GM18511 (cell line): ENCODE results near the gene PRPF38A.
"Not testable (repeated sequence)": the region's sequence is repeated elsewhere in the genome, so short reads cannot be mapped to it uniquely, and the experiment has no call there.

Experiments used
- ATAC-seq: cut with Tn5 transposase; IDR thresholded peaks from one replicate; pipeline ENCODE4 v1.9.1; 2021; ENCODE audit warnings: mild to moderate bottlenecking, moderate library complexity; ENCODE audit not compliant: unreplicated experiment

PRPF38A gene

DNA sequence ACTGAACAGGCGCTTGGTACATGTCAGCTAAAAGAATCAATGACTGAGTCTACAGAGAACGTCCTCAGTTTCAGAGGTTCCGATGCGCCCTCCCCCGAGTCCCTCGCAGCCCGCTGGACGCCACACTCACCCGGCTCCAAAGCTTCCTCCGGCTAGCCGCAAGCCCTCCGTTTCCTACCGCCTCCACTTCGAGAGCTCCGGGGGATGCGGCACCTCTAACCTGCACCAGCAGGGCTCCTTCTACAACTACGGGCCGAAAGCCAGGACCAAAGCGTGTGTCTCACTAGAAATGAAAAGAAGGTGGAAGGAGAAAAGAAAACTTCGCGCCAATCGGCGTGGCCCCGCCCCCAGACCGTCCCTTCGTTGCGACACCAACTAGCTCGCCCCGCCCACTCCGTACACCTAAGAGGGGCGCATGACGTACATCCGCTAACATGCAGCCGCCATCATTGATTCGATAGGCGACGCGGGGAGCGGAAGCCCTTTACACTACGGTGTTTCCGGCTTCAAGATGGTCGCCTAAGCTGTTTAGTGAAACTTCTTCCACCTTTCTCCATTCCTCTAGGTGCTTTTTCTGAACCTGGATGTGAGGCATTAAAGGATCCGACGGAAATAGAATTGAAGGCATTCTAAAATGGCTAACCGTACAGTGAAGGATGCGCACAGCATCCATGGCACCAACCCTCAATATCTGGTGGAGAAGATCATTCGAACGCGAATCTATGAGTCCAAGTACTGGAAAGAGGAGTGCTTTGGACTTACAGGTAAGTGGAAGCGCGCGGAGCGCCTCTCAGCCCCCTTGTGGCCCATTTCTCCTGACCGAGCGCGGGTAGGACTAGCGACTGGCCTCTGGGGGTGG, at the start of gene PRPF38A, which contains the start of gene ORC1:
Gene PRPF38A (plus strand): TSS at position 487 of the 859 bp plus-strand sequence. CDS start 148 bp downstream, at position 635.
Gene ORC1 (minus strand): TSS at position 308 of the 859 bp plus-strand sequence. CDS start 2,200 bp downstream, outside the sequence.
- peak; percentile 91 for ATAC-seq

- no peak for ATAC-seq
Observed at GRCh38 chr1:52355436-52355835, 49.0 kb upstream of the PRPF38A start.

DNA sequence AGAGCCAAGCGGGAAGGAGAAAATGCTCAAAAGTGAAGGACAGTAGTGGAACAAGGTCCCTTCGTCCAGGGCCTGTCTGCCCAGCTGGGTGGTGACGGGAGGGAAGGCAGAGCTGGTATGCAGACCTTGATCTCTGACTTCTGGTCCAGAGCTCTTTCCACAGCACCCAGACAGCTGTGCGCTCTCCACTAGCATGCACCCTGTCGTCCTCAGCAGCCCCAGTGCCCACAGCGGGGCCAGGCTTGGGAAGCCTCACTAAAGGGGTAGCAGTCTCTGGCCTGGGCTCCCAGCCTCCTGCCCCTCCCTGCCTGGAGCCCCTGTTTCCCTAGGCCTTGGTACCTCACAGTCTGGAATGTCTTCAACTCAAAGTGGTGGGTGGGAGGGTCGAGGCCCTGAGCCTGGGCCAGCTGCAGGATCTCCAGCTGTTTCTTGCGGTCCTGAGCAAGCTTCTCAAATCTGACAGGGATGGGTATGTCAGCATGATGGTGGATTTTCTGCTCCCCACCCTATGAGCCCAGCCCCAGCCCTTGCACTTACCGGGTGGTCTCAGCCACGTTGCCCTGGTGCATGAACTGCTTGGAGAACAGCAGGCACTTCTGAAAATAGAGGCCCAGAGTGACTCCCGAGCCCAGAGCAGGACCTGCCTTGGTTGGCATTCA, 48.4 kb upstream of the PRPF38A start:
- no peak for ATAC-seq

GRCh38 chr1:52356818-52357355, 47.5 kb upstream of the PRPF38A start:
- ATAC-seq, result no peak

DNA sequence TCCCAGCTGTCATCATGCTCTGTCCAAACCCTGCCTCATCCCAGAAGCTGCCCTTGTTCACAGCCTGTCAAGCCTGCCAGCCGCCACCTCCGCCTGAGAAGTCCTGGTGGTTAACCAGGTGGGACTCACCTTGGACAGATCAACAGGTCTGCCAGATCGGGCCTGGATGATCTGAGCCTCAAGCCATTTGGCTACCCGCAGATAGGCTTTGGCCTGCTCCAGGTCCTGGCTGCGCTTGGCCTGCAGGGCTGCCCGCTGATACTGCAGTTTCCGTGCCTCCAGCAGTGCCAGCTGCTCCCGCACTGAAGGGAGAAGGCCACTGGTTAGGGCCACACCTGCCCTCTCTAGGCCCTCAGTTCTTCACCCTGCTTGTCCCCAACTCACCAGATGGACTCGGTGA, 47.0 kb upstream of the PRPF38A start:
- ATAC-seq, result no peak

GRCh38 chr1:52358851-52359497, 45.4 kb upstream of the PRPF38A start:
- ATAC-seq, result no peak

DNA sequence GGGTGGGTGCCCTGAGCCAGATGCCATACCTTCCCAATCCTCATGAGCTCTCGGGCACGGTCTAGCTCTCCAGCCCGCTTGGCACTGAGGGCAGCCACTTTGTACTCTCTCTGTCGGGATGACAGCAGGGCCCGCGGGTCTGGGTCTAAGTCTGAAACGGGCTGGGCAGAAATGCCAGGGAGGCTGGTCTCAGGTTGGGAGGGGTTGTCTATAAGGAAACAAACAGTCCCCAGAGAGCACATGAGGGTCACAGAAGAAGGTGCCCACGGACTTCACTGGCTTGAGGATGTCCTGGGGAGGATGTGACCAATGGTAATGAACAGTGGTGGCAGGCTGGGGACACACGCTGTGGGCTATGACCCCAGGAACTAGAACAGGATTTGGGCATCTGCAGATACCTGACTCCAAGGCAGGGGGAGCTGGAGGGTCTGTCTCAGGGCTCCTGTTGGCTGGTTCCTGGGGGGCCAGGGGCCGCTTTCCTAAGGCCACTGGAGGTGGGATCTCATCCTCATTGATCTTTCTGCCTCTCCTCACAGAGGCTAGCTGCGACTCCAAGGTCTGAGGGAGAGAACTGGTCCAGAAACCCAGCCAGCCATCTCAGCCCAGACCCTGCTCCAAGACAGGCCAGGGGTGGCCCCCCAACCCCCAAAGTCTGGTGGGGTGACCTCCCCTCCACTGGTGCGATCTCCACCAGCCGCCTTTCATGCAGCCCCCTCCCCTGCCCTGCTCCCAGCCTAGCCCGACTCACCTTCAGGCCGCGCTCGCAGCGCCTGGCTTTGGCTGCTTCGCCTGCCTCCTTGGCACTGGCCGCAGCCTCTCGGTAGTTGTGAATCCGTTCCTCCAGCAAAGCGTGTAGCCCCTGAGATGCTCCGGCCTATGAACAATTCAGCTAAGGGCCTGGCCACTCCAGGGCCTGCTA, 44.5 kb upstream of the PRPF38A start:
- no peak for ATAC-seq

- ATAC-seq, result no peak
Observed at GRCh38 chr1:52360595-52360968, 43.8 kb upstream of the PRPF38A start.

- ATAC-seq, result no peak
Observed at GRCh38 chr1:52364235-52364839, 40.1 kb upstream of the PRPF38A start.

- no peak for ATAC-seq
Observed at GRCh38 chr1:52365071-52365745, 39.2 kb upstream of the PRPF38A start.

DNA sequence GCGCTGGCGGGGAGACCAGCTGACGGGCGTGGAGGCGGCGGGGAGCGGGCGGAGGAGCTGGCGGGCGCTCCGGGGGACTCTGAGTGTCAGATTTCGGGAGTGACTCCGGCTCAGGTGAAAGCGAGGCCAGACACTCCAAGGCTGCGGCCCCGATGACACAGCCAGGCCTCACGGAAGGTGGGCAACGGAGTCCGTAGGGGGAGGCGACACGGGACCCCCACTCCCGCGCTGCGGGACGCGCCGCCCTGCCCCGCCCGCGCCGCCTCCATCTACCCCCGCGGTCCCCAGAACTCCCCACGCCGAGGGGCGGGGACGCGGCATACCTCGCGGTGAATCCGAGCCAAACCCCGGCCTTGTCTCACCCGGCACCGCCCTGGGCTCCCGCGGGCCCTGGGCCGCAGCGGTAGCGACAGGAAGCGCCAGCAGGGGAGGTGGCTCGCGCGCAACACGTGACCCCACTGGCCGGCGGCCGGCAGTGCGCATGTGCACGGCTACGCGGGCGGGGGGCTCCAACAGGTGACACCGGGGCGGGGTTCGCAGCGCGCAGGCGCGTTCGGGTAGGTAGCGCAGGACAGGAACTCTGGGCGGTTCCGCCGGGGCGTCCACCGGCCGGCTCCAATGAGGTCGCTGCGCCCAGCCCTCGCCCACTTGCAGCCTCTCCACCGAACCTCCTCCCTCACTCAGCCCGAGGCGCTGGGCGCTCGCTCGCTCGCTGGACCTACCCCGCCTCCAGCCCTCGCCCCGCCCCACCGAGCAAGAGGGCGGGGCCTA, 38.5 kb upstream of the PRPF38A start, which contains the start of gene CC2D1B:
Gene CC2D1B (minus strand): TSS at position 460 of the 771 bp plus-strand sequence. CDS start 1,585 bp downstream, outside the sequence.
- peak; percentile 91 for ATAC-seq

DNA sequence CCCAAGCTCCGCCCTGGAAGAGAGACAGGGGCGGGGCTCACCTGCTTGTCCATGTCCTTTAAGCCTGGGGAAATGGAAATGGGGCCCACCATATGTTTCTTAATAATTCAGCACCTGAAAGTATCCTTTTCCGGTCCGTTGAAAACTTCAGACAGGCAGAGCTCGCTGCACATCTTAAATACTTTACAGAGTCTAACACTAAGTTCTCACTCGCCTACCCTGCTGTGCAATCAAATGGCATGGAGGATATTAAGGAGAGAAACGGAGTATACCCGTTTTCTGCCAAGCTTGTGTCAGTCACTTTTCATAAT, 37.9 kb upstream of the PRPF38A start:
- ATAC-seq, result no peak

DNA sequence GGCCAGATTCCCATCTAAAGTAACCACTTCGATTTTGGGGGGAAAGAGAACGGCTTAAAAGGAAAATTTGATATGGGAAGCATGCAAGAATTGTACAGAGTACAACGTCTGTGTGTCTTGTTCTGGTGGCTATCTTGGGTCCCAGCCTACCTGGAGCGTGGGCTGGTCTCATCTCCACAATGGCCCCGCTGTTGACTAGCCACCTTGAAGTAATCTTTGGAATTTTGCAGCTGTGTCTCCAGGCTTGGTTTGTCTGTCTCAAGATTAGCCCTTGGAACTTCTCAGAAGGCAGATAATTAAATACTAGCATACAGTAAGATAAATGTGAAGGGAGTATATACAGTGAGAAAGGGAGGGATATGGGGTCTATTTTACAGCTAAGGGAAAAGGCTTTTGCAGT, 37.1 kb upstream of the PRPF38A start:
- ATAC-seq, result no peak

DNA sequence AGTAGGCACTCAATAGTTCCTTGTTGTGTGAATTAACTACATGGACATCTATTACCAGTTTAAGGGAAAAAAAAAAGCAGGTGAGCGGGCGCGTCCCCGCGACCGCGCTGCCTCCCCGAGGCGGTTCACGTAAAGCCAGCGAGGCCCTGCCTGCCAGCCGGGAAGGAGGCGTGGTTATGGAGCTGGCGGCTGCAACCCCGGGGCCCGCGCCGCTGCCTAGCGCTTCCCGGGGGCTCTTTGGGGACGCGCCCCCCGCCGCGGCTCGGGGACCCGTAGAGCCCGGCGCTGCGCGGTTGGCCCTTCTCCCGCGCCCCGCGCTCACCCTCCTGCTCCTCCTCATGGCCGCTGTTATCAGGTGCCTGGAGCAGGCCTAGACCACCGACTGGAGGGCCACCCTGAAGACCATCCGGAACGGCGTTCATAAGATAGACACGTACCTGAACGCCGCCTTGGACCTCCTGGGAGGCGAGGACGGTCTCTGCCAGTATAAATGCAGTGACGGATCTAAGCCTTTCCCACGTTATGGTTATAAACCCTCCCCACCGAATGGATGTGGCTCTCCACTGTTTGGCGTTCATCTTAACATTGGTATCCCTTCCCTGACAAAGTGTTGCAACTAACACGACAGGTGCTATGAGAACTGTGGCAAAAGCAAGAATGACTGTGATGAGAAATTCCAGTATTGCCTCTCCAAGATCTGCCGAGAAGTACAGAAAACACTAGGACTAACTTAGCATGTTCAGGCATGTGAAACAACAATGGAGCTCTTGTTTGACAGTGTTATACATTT, 35.8 kb upstream of the PRPF38A start:
- no peak for ATAC-seq

DNA sequence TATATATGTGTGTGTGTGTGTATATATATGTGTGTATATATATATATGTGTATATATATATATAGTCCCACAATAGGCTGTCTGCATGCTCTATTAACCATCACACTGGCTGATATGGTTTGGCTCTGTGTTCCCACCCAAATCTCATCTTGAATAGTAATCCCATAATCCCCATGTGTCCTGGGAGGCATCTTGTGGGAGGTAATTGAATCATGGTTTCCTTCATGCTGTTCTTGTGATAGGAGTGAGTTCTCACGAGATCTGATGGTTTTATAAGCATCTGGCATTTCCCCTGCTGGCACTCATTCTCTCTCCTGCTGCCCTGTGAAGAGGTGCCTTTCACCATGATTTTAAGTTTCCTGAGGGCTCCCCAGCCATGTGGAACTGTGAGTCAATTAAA, 34.6 kb upstream of the PRPF38A start:
- not testable (repeated sequence) for ATAC-seq

GRCh38 chr1:52385376-52385775, 19.0 kb upstream of the PRPF38A start:
- ATAC-seq, result no peak

DNA sequence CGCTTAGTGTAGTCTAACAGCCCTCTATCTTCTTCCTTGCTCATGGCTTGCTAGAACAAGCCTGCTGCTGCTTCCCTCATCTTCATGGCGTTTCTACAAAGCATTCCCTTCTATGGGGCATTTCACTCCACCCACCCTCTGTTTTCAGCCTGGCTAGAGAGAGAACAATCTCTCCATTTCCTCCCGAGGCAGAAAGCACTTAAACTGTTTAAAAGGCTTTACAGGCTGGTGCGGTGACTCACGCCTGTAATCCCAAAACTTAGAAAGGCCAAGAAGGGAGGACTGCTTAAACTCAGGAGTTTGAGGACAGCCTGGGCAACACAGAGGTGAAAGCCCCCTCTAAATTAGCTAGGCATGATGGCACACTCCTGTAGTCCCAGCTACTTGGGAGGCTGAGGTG, 17.9 kb upstream of the PRPF38A start:
- no peak for ATAC-seq

GRCh38 chr1:52393174-52393573, 11.2 kb upstream of the PRPF38A start:
- no peak for ATAC-seq
